GM19043 (cell line): ENCODE results near the gene MEIS3.

Experiments
- ATAC-seq: cut with Tn5 transposase; IDR thresholded peaks from one replicate; pipeline ENCODE4 v1.9.1; 2021; ENCODE audit warnings: low read depth; ENCODE audit not compliant: unreplicated experiment

MEIS3 gene

DNA sequence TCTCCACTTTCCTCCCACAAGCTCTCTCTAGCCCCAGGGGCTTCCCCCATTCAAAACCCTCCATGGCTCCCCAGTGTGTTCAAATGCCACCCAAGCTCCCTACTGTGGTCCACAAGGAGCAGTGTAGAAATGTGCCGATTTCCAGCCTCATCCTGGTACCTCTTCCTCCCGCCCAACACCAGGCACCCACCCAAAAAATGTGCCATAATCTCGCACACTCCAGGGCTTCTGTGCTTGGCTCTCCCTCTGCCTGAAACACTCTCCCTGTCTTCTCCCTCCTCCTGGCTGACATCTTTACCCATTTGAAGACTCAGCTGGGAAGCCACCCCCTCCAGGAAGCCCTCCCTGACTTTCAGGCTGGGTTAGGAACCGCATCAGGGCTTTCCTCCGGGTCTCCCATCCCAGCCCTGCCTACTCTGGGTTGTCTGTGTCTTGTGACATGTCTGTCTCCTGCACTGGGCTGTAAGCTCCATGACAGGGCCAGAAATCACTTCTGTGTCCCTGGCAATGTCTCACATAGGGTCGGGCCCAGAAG lies 16.6 kb upstream of the MEIS3 start:
- no peak for ATAC-seq

DNA sequence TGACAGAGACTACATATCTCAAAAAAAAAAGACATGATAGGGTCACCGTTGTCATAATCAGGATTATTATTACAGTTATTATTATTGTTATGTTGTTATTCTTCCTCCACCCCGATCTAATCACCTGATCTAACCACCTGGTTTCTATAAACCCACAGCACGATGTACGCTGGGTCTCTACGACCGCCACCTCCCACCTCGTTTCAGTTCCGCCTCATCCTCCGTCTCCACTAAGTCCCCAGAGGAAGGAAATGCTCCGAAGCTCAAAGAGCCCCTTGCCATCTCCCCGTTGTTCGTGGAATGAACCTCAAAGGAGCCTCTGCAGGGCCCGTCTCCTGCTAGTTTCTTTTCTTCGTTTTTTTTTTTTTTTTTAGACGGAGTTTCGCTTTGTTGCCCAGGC lies 15.9 kb upstream of the MEIS3 start:
- no peak for ATAC-seq

DNA sequence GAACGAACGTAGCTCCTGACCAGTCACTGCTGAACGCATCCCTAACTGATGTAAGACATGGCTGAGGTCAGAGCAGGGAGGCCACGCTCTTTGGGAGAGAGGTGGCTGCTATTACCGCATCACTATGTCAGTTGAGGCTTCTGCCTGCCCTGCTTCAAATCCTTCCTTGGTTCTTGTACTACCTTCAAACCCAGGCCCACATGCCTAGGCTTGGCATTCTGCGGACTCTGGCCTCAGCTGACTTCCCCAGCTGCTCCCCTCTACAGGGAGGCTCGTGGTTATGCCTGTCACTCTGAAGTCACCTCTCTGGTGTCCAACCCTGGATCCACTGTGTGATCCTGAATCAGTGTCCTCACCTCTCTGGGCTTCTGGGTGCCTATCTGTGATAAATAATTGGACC lies 14.8 kb upstream of the MEIS3 start:
- no peak for ATAC-seq

DNA sequence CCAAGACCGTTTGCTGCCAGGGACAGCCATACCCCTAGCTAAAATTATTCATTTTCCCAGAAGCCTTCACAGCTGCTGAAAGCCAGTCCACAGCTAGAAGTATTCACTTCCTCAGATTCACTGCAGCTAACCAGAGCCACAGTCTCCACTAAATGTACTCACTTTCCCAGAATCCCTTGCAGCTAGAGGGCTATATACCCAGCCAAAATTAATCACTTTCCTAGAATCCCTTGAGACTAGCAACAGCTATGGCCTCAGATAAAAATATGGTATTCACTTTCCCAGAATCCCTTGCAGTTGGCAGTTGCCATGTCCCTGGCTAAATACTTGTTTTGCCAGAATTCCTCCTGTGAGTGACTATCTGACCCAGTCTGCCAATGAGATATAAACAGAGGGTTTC lies 13.8 kb upstream of the MEIS3 start:
- no peak for ATAC-seq

DNA sequence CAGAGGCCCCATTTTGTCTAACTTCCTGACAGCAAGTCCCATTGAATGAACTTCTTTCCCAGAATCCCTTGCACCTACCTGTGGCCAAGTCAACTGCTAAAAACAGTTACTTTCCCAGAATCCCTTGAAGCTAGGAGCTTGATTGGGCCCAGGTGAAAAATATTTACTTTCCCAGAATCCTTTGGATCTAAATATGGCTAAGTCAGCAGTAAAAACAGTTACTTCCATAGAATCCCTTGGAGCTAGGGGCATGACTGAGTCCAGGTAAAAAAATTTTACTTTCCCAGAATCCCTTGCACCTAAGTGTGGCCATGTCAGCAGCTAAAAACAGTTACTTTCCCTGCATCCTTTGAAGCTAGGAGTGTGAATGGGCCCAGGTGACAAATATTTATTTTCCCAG lies 13.2 kb upstream of the MEIS3 start:
- no peak for ATAC-seq

DNA sequence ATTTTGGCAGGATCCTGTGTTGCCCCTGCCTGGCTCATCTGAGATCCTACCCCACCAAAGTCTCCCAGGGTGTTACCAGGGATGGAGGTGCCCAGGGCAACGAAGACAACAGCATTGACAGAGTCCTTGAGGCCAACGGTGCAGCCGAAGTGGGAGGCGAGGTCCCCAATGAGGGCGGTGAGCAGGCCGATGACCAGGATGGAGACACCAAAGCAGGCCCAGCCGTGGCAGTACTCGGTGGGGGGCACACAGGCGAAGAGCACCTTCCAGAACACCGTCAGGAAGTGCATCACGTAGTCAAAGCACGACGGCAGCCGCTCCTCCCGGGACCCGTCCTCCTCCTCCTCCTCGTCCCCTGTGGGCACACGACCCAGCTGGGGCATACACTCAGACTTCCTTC lies 12.8 kb upstream of the MEIS3 start:
- no peak for ATAC-seq

DNA sequence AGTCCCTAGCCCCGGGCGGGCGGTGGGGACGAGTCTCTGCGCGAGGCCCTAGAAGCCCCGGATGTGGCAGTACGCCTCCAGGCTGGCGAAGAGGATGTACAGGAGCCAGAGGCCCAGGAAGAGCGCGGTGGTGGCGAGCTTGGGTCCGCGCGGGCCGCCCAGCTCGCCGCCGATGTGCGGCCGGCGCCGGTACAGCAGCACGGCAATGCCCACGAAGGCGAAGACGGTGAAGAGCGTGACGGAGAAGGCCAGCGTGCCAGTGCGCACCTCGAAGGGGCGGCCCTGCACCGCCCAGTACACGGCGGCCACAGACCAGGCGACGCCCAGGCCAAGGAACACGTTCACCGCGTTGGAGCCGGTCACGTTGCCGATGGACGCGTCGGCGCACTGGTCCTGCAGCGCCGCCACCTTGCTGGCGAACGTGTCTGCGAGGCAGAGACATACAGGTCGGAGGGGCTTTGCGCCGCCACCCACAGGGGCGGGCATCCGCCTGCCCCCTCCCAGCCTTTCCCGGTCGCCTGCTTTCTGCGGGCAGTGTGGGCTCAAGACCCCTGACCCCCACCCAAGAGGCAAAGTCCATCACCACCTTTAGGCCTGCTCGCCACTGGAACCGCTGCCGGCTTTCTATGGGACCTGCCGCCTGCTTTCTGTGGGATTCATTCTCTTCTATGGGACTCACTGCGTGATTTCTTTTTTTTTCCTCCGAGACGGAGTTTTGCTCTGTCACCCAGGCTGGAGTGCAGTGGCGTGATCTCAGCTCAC lies 10.9 kb upstream of the MEIS3 start:
- no peak for ATAC-seq

DNA sequence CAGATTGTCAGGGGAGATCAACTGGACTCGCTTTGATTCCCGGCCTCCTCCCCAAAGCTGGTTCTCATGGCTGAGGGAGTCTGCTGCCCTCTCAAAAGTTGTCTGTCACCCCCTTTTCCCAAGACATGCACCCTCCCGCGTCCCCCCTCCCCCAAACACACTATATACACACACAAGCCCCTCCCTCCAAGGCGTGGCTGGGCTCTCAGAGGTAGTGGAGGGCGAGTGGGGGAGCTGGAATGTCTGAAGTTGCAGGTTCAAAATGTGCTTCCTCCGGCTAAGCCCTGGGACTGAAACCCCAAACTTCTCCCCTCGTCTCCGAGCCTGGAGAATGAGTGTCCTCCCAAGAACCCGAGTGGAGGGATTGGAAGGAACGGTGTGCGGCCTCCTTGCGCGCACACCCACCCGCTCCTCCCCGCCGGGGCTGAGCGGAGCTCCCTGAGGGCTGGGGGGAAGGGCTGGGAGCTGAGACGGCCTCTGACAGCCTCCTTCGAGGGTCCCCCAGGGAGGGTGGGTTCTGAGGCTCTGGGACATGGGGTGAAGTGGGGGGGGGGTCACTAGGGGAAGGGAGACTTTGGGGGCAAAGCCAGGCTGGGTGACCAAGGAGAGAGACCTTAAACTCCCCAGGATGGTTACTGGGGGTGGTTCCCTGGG lies 9.9 kb upstream of the MEIS3 start:
- ATAC-seq: no peak

DNA sequence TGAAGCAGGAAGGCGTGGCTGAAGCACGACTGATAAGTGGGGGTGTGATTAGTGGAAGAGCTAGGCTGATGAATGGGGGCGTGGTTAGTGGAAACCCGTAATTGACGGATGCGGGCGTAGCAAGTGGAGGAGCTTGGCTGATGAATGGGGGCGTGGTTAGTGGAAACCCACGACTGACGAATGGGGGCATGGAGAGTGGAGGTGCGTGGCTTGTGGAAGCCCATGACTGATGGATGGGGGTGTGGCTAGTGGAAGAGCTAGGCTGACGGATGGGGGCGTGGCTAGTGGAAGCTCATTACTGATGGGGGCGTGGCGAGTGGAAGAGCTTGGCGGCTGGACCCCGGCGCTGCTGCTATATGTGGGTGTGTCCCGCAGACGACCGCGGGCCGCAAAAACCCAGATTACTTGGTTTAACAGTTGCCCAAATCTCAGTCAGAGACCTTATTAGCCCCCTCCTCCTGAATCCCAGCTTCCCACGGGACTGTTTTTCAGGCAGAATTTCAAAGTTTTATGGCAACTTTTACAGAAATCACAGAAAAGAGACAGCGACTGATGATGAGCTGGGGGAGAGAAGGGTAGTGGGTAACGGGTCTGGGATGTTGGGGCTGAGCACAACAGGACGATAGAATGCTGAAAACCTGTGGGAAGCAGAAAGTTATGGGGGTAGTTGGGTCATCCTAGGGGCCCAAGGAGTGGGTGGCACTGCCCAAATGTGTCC lies 9.0 kb upstream of the MEIS3 start:
- no peak for ATAC-seq

DNA sequence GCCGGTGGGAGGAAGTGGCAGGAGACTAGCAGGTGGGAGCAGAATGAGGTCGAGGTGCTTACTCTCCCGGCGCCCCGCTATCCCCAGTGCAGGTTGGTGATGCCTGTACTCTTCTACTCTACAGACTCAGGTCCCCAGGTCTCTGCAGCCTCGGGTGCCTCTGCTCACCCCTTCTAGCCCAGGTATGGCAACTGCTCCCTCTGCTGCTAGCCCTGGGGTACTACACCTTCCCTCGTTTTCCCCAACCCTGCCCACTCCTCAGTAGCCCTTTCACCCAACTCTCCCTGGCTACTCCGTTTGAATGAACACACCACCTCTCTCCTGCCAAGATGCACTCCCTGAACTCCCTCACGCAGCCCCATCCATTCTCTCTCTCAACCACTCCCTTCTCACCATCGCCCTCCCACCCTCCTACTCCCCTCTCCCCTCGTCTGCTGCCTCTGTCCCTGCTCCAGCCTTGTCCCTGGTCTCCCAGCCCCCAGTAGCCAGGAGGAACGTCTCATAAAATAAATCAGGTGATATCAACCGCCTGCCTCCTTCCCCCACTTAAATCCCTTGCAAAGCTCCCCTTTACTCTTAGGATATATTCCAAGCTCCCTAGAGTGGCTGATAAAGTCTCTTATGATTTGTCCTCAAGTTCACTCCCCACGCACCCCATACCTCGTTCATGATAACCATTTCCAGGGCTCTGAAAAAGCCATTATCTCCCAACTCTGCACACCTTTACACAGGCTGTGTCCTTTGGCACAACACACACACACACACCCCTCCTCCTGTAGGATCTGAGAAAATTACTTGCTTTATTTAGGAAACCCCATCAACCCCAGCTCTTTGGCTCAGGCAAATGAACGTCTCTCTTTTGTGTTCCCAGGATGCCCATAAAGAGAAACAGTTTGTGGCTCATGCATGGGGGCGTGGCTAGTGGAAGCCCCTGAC lies 8.2 kb upstream of the MEIS3 start:
- ATAC-seq: no peak

DNA sequence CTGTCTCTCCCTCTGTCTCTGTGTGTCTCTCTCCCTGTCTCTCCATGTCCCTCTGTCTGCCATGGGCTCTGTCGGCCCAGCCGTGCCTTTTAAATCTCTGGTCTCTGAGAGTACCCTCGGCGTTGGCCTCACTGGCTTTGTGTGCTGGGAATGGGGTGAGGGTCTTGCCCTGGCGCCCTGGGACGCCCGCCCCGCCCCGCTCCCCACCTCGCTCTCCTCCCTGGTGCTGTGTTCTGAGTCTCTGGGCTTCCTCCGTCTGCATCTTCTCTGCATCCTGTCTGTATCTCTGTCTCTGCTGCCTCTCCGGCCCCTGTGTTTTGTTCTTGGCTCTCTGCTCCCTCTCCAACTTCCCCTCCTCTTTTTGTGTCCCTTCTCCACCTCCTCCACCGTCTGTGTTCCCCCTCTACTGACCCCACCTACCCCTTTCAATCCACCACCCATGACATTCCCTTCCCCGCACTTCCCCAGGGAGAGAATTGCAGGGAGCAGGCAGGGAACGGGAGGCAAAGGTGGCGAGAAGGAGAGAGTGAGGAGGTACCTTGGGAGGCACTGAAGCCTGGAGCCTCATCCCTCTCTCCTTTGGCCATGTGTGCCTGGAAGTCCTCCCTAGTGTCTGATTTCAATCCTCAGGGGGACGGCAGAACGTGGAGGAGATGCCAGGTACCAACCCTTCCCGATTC lies 4.0 kb upstream of the MEIS3 start:
- ATAC-seq: no peak

DNA sequence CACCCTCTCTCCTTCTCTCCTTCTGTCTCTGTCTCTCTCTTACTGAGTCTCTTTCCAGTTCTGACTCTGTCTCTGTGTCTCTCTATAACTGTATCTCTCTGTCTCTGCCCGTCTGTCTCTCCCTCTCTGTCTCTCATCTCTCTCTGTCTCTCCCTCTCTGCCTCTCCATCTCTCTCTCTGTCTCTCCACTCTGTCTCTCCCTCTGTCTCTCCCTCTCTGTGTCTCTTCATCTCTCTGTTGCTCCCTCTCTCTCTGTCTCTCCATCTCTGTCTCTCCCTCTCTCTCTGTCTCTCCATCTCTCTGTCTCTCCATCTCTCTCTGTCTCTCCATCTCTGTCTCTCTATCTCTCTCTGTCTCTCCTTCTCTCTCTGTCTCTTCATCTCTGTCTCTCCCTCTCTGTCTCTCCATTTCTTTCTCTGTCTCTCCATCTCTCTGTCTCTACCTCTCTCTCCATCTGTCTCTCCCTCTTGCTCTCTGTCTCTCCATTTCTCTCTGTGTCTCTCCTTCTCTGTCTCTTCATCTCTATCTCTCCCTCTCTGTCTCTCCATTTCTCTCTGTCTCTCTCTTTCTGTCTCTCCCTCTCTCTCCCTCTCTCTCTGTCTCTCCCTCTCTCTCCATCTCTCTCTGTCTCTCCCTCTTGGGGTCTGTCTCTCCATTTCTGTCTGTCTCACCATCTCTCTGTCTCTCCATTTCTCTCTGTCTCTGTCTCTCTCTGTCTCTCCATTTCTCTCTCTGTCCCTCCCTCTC lies 3.3 kb upstream of the MEIS3 start:
- no peak for ATAC-seq

DNA sequence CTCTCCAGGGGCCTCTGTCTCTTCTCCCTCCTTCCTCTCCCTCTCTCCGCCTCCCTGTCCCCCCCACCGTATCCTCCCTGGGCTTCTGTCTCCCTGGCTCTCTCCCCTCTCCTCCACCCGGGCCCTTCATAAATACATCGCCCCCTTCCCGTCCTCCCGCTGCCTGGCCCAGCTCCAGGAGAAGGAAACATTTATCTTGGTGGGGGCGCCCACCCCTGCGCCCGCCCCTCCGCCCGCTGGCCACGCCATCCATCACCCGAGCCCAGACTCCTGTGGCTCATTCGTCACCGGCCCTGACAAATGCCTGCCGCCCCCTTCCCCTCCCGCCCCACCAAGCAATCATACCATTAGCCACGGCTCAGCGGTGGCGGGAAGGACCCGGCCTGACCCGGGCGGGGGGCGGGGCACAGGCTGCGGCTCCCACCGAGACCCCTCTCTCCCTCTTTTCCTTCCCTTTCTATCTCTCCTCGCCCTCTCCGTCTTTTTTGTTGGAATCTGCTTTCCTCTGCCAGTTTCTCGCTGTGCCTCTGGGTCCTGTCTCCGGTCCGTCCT lies 2.6 kb upstream of the MEIS3 start:
- ATAC-seq: no peak

DNA sequence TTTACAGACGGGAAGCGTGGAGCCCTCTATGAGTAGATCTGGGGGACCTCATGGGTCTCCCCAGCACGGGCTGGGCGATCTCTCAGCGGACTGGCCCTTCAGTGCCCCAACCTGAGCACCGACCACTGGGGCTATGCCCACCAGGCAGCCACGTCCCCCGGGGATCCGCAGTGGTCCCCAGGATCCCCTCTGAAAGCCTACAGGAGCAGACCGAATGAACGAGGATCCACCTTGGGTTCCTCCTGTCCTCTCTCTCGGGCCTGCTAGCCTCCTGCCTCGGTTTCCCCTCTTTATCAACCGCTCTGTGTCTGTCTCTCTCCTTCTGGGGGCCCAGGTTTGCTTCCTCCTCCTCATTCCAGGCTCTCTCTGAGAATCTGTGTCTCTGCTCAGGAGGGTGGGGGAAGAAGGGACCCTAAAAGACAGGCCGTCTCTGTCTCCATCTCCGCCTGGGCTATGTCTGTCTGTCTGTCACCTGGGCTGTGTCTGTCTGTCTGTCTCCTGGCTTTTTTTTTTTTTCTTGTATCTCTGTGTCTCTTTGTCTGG lies 2.0 kb upstream of the MEIS3 start:
- no peak for ATAC-seq

DNA sequence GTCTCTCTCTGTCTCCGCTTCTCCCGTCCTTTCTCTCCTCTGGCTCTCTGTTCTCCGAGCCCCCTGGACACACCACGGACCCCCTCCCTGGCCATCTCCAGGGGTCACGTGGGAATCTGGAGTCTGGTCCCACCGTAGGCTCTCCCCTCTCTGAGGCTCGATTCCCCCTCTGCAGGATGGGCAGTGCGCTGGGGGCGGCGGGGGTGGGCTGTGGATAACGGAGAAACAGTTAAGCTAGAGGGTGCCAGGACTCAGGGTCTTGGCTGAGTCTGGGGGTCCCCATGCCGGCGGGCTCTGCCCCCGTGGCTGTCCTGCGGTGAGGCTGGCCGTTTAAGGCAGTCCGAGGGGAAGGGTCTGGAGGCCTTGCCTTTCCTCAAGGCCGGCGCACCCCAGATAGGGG lies 462 bp upstream of the MEIS3 start:
- ATAC-seq: no peak

DNA sequence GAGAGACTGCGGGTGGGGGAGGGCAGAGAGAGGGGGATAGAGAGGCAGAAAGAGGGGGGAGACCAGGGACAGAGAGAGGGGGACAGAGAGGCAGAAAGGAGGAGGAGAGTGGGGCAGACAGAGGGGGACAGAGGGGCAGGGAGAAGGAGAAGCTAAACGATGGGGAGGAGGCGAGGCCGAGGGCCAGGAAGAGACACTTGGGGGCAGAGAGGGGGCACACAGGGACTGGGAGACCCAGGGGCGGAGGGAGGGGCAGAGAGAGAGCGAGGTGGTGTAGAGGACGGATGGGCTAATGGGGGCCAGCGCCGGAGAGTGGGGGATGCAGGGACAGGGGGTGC lies 666 bp downstream of the MEIS3 start:
- ATAC-seq: no peak

DNA sequence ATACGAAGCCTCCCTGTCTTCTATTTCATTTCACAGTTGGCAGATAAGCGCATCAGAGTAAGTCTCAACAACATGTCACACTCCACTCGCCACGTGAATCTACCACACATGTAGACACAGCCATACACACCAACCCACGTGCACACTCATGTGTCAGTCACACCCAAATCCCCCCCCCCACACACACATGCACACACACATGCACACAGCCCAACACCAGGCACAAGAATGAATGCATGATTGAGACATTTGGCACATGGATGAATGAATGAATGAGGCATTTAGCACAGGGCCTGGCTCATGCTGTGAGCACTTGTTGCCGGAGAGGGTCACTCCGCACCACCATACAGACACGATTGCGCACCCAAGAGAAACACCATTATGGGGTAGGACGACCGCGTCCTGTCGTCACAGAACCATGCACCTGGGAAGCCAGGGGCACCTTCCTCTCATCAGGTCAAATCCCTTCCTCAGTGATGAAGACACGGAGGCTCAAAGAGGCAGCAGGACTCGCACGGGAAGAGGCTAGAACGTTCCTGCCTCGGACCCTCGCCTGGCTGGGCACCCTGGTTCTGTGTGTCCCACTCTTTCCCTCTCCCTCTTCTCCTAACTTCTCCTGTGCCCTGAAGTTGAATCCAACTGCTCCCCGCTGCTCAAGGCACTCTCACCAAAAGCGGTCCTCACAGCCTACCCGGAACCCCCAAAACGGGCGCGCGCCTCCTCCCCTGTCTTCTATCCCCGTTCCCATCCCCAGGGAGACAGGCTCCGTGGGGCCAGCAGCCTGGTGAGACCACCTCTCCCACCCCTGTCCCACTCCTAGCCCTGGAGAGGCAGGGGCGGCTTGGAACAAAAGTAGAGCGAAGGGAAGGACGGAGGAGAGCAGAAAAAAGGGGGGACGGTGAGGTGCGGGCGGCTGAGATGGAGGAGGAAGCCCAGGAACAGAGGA lies 1.3 kb downstream of the MEIS3 start:
- ATAC-seq: no peak
